H1 (cell line): ENCODE results near the gene GARNL3. TPM values are rescaled to one million over a fixed set of nuclear protein-coding genes. Genes with fewer than 3 reads are reported as not detected.

ENCODE experiments used
- CTCF ChIA-PET: fragments of 300-600 bp; sonication (Branson Sonifier 250); formaldehyde crosslinking; loops from one replicate; lab custom pipeline; 2021; ENCODE audit not compliant: partially characterized antibody; lab: Charles Lee
- POLR2A ChIA-PET: fragments of 300-600 bp; sonication (Branson Sonifier 250); formaldehyde crosslinking; loops from one replicate; lab custom pipeline; 2021; ENCODE audit warnings: inconsistent platforms; ENCODE audit not compliant: partially characterized antibody; lab: Charles Lee
- DNase-seq, 2 experiments: peaks; one replicate each; pipeline versions ENCODE4 v3.0.0 to v3.0.0-alpha.2; 2010 to 2022; ENCODE audit warnings: low spot score in 2 of 2, low read depth in 1 of 2, mixed read lengths in 1 of 2
- FAIRE-seq: peaks from 2 replicates; lab custom pipeline; 2011; peaks lifted over from hg19 to GRCh38; lab: Jason Lieb, UNC
- H2AFZ ChIP-seq: 2 replicates; pipeline ENCODE4 v1.8.1; 2012; ENCODE audit warnings: low read length, inconsistent platforms
- H2AK5ac ChIP-seq: 2 replicates; pipeline ENCODE4 v1.6.1; 2013; ENCODE audit warnings: low read depth, low read length
- H2BK120ac ChIP-seq: replicated peaks from 2 replicates; pipeline ENCODE3; 2013; ENCODE audit warnings: low read depth, low read length, inconsistent platforms
- H2BK12ac ChIP-seq: 2 replicates; pipeline ENCODE4 v1.6.1; 2013; ENCODE audit warnings: low read depth, low read length
- H2BK15ac ChIP-seq: 2 replicates; pipeline ENCODE4 v1.6.1; 2013; ENCODE audit warnings: low read length
- H2BK20ac ChIP-seq: 2 replicates; pipeline ENCODE4 v1.6.1; 2013; ENCODE audit warnings: low read length
- H2BK5ac ChIP-seq: 2 replicates; pipeline ENCODE4 v1.6.1; 2013; ENCODE audit warnings: low read depth, low read length
- H3K14ac ChIP-seq: 2 replicates; pipeline ENCODE4 v1.6.1; 2013; ENCODE audit warnings: inconsistent platforms; ENCODE audit not compliant: insufficient read length
- H3K18ac ChIP-seq: 2 replicates; pipeline ENCODE4 v1.6.1; 2013; ENCODE audit warnings: low read length; ENCODE audit errors: extremely low read depth
- H3K23ac ChIP-seq: 2 replicates; pipeline ENCODE4 v1.6.1; 2013; ENCODE audit warnings: inconsistent platforms; ENCODE audit not compliant: insufficient read length
- H3K23me2 ChIP-seq: 2 replicates; pipeline ENCODE4 v1.6.1; 2013; ENCODE audit warnings: low read depth, low read length
- H3K27ac ChIP-seq: 2 replicates; pipeline ENCODE4 v1.6.1; 2011; ENCODE audit warnings: low read depth, low read length, inconsistent platforms
- H3K27me3 ChIP-seq, 4 experiments: replicated peaks in 1 of 4; 1 replicate in 1 of 4; 2 replicates in 3 of 4; pipeline versions ENCODE4 v1.6.1 to v1.8.1; 2011 to 2013; ENCODE audit warnings: low read length in 3 of 4, mild to moderate bottlenecking in 3 of 4, inconsistent platforms in 2 of 4, mixed read lengths in 2 of 4, moderate library complexity in 1 of 4; ENCODE audit not compliant: control insufficient read depth in 3 of 4, insufficient read depth in 3 of 4; ENCODE audit errors: extremely low read depth in 1 of 4
- H3K36me3 ChIP-seq, 4 experiments: 2 replicates each; pipeline versions ENCODE4 v1.6.1 to v1.8.1; 2011 to 2013; ENCODE audit warnings: mild to moderate bottlenecking in 4 of 4, low read length in 3 of 4, moderate library complexity in 2 of 4, control low read depth in 1 of 4, inconsistent platforms in 1 of 4; ENCODE audit not compliant: insufficient read depth in 4 of 4, control insufficient read depth in 2 of 4
- H3K4ac ChIP-seq: replicated peaks from 2 replicates; pipeline ENCODE3; 2013; ENCODE audit warnings: low read length, low read depth, mixed read lengths, inconsistent platforms; ENCODE audit not compliant: insufficient read length
- H3K4me1 ChIP-seq, 4 experiments: replicated peaks in 1 of 4; 1 replicate in 1 of 4; 2 replicates in 3 of 4; pipeline versions ENCODE4 v1.6.1 to v1.8.1; 2011 to 2013; ENCODE audit warnings: low read length in 3 of 4, inconsistent platforms in 2 of 4, mixed read lengths in 1 of 4; ENCODE audit not compliant: insufficient read depth in 4 of 4, control insufficient read depth in 3 of 4
- H3K4me2 ChIP-seq, 2 experiments: 2 replicates each; pipeline versions ENCODE4 v1.6.1 to v1.8.1; 2011 to 2013; ENCODE audit warnings: low read depth in 2 of 2, low read length in 2 of 2, control low read depth in 1 of 2, inconsistent platforms in 1 of 2, mild to moderate bottlenecking in 1 of 2; ENCODE audit not compliant: insufficient read depth in 1 of 2
- H3K4me3 ChIP-seq, 4 experiments: fragments of 200-600, 300-600 bp in 1 of 4; sonication (generic), shearing (Covaris generic), sonication (Bioruptor Twin) in 1 of 4; 2 replicates each; pipeline versions ENCODE4 v1.5.1 to v1.8.1; 2011 to 2016; ENCODE audit warnings: low read length in 4 of 4, low read depth in 3 of 4, control low read depth in 2 of 4, inconsistent platforms in 2 of 4, mild to moderate bottlenecking in 2 of 4, mixed read lengths in 1 of 4, moderate library complexity in 1 of 4; ENCODE audit not compliant: insufficient read depth in 2 of 4; ENCODE audit errors: extremely low read depth in 1 of 4
- H3K56ac ChIP-seq: replicated peaks from 2 replicates; pipeline ENCODE3; 2013; ENCODE audit warnings: low read depth, mild to moderate bottlenecking, mixed read lengths, low read length, inconsistent platforms; ENCODE audit not compliant: insufficient read length
- H3K79me1 ChIP-seq: 2 replicates; pipeline ENCODE4 v1.6.1; 2013; ENCODE audit warnings: low read depth, low read length, control low read depth
- H3K79me2 ChIP-seq, 2 experiments: 2 replicates each; pipeline versions ENCODE4 v1.6.1 to v1.8.1; 2012 to 2013; ENCODE audit warnings: low read length in 2 of 2, mild to moderate bottlenecking in 2 of 2, inconsistent platforms in 1 of 2; ENCODE audit not compliant: insufficient read depth in 2 of 2, control insufficient read depth in 1 of 2
- H3K9ac ChIP-seq, 4 experiments: replicated peaks in 1 of 4; 1 replicate in 1 of 4; 2 replicates in 3 of 4; pipeline versions ENCODE4 v1.6.1 to v1.8.1; 2011 to 2013; ENCODE audit warnings: low read depth in 3 of 4, low read length in 3 of 4, control low read depth in 2 of 4, mild to moderate bottlenecking in 2 of 4, moderate library complexity in 2 of 4, inconsistent platforms in 1 of 4; ENCODE audit errors: extremely low read depth in 1 of 4
- H3K9me3 ChIP-seq, 2 experiments: 2 replicates each; pipeline versions ENCODE4 v1.6.1 to v1.8.1; 2012 to 2013; ENCODE audit warnings: mild to moderate bottlenecking in 2 of 2, moderate library complexity in 2 of 2, control low read depth in 1 of 2, inconsistent platforms in 1 of 2, low read depth in 1 of 2, low read length in 1 of 2, mixed read lengths in 1 of 2; ENCODE audit not compliant: insufficient read depth in 2 of 2
- H4K20me1 ChIP-seq, 2 experiments: replicated peaks in 1 of 2; 2 replicates each; pipeline versions ENCODE3 to v1.8.1; 2011 to 2013; ENCODE audit warnings: inconsistent platforms in 2 of 2, low read length in 2 of 2, mild to moderate bottlenecking in 1 of 2; ENCODE audit not compliant: insufficient read depth in 2 of 2, control insufficient read depth in 1 of 2
- H4K5ac ChIP-seq: 2 replicates; pipeline ENCODE4 v1.6.1; 2013; ENCODE audit warnings: low read length, low read depth, mixed read lengths, inconsistent platforms; ENCODE audit not compliant: insufficient read length
- H4K8ac ChIP-seq: 2 replicates; pipeline ENCODE4 v1.8.0; 2013; ENCODE audit warnings: mild to moderate bottlenecking, moderate library complexity, low read length, inconsistent platforms; ENCODE audit not compliant: insufficient read depth; ENCODE audit errors: extremely low read depth
- H4K91ac ChIP-seq: replicated peaks from 2 replicates; pipeline ENCODE3; 2013; ENCODE audit warnings: low read length, mixed read lengths, inconsistent platforms; ENCODE audit not compliant: insufficient read length
- ASH2L ChIP-seq: fragments of 200-600, 300-600 bp; sonication (generic); IDR thresholded peaks from one replicate; pipeline ENCODE4 v1.7.1; 2017; ENCODE audit warnings: low read length
- BACH1 ChIP-seq: IDR thresholded peaks from 2 replicates; pipeline ENCODE4 v1.6.1; 2012; ENCODE audit warnings: low read length, improper control_type of control experiment
- CEBPB ChIP-seq: IDR thresholded peaks from 2 replicates; pipeline ENCODE4 v1.6.1; 2012; ENCODE audit warnings: low read depth, low read length
- CREB1 ChIP-seq: IDR thresholded peaks from 2 replicates; pipeline ENCODE4 v1.6.1; 2012; ENCODE audit warnings: inconsistent platforms
- EZH2 ChIP-seq: fragments of 200-600 bp; sonication (generic); IDR thresholded peaks from 2 replicates; pipeline ENCODE4 v1.7.1; 2012; ENCODE audit warnings: low read depth, mild to moderate bottlenecking, moderate library complexity, low read length, inconsistent platforms; ENCODE audit not compliant: severe bottlenecking
- FOSL1 ChIP-seq: IDR thresholded peaks from 2 replicates; pipeline ENCODE4 v1.6.1; 2011; ENCODE audit warnings: mild to moderate bottlenecking, low read depth, low read length, moderate library complexity; ENCODE audit not compliant: insufficient read depth
- POLR2AphosphoS5 ChIP-seq: IDR thresholded peaks from 2 replicates; pipeline ENCODE4 v1.6.1; 2011; ENCODE audit warnings: low read depth, low read length
- POU5F1 ChIP-seq: IDR thresholded peaks from 2 replicates; pipeline ENCODE4 v1.6.1; 2011; ENCODE audit warnings: low read depth, mild to moderate bottlenecking, low read length, moderate library complexity
- RBBP5 ChIP-seq: IDR thresholded peaks from 2 replicates; pipeline ENCODE4 v1.7.1; 2012; ENCODE audit warnings: low read depth, mild to moderate bottlenecking, inconsistent platforms, low read length, moderate library complexity, borderline replicate concordance
- SUZ12 ChIP-seq: fragments of 200-600 bp; sonication (generic); IDR thresholded peaks from 2 replicates; pipeline ENCODE4 v1.6.1; 2012; ENCODE audit warnings: mild to moderate bottlenecking, inconsistent platforms, low read length, moderate library complexity, mixed read lengths
- TAF1 ChIP-seq: IDR thresholded peaks from 2 replicates; pipeline ENCODE4 v1.6.1; 2011; ENCODE audit warnings: mild to moderate bottlenecking, low read depth, low read length
- TBP ChIP-seq: IDR thresholded peaks from 2 replicates; pipeline ENCODE4 v1.6.1; 2011; ENCODE audit warnings: low read depth, low read length, improper control_type of control experiment
- TCF12 ChIP-seq: IDR thresholded peaks from 2 replicates; pipeline ENCODE4 v1.6.1; 2011; ENCODE audit warnings: low read depth, mild to moderate bottlenecking, low read length
- USF2 ChIP-seq: IDR thresholded peaks from 2 replicates; pipeline ENCODE4 v1.6.1; 2011; ENCODE audit warnings: low read length, improper control_type of control experiment
- WGBS, 2 experiments: shearing (Covaris generic) in 1 of 2; methylation state at CpG; one replicate each; pipeline versions ENCODE4 v1.1.6 to v1.1.7; 2013 to 2015; ENCODE audit warnings: low lambda C conversion rate in 2 of 2, mixed read lengths in 2 of 2, inconsistent platforms in 1 of 2, low coverage in 1 of 2, missing lambda C conversion rate in 1 of 2; ENCODE audit not compliant: insufficient replicate concordance in 2 of 2, insufficient coverage in 1 of 2, insufficient read length in 1 of 2; ENCODE audit errors: extremely low coverage in 1 of 2, missing lambda C conversion rate in 1 of 2; 5-methylcytosine and 5-hydroxymethylcytosine counted together
- polyA plus RNA-seq, 7 experiments: library from polyadenylated mRNA; depleted of rRNA in 3 of 7; stranded (reverse) in 5 of 7; unstranded in 2 of 7; fragments of >200 nt in 5 of 7; fragments of 200-250 nt in 2 of 7; gene quantifications; 1 replicate in 5 of 7; 2 replicates in 1 of 7; 4 replicates in 1 of 7; pipeline versions ENCODE4 v1.2.1 to v1.2.3, GENCODE V29; 2011 to 2013; ENCODE audit warnings: missing spikeins in 2 of 7, mixed read lengths in 2 of 7
- total RNA-seq: library from RNA; stranded (reverse); fragmentation: NEBNext Ultra II Directional; extraction: Animal tissue kit (Norgen Biotek cat#: 25700); gene quantifications from 2 replicates; pipeline ENCODE4 v1.2.1, GENCODE V29; 2021
- TF ChIP-seq, protein P1 (sequence below): IDR thresholded peaks from 2 replicates; pipeline ENCODE4 v1.6.1; 2012; ENCODE audit warnings: inconsistent platforms

Gene GARNL3
- total and polyA plus RNA-seq, 2 of the 8 experiments (the other 6 are each of a cell fraction or from before 2014, with no cell fraction given) = 6.5 to 18.3 TPM

DNA sequence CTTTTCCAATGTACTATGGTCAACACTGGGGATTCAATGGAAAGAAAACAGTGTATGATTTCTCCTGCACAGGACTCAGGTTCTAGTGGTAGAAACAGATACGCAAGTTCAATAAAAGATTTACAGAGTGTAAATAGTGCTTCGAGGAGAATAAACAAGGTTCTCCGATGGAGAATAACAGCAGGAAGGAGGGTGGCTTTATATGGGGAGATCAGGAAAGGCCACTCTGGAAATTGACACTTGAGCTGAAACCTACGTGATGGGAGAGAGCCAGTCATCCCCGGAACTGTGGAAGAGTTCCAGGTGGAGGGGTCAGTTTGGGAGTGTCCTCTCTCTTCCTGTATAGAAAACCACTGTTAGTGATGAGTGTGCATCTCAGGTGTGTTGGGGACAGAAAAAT is 65.9 kb downstream of the GARNL3 start:
- no peak overlapping the region for H2BK5ac ChIP-seq
- H3K23me2 ChIP-seq = no peaks in the 10 kb centered on the region
- no peak overlapping the region for H2AFZ ChIP-seq
- H3K4ac ChIP-seq = no peak overlapping the region
- H4K5ac ChIP-seq = no peak overlapping the region
- no peak overlapping the region for H2BK12ac ChIP-seq
- no peaks in the 10 kb centered on the region for H3K79me1 ChIP-seq
- TF ChIP-seq CEBPB (no peak), POLR2AphosphoS5 (no peak), TAF1 (no peak), BACH1 (no peak), POU5F1 (no peak), ASH2L (no peak), TBP (no peak), CREB1 (no peak), TCF12 (no peak), USF2 (no peak), SUZ12 (no peak), RBBP5 (no peak), FOSL1 (no peak), EZH2 (no peak)
- TF ChIP-seq, protein P1, sequence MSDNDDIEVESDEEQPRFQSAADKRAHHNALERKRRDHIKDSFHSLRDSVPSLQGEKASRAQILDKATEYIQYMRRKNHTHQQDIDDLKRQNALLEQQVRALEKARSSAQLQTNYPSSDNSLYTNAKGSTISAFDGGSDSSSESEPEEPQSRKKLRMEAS = no peak
- H3K4me3 ChIP-seq = no peak overlapping the region
- no peak overlapping the region for H2AK5ac ChIP-seq
- no peaks in the 10 kb centered on the region for H3K4me1 ChIP-seq
- no peak overlapping the region for H3K9ac ChIP-seq
- H3K36me3 ChIP-seq = peaks cover 0 to 2% (median 0%) of the 10 kb centered on the region in 4 experiments; a peak in 1 of 8 replicates
- CTCF ChIA-PET = interaction anchor here (0.6 kb wide), 1 partner anchor 16 kb away, joined by 3 read pairs; no protein-coding TSS in a partner anchor
- 89% methylated on average over 5 of the region's 5 CpGs; no CpG with 5 or more reads in 1 of the 2 experiments for WGBS, 2 experiments
- no peak overlapping the region for H3K18ac ChIP-seq
- H3K23ac ChIP-seq = no peak overlapping the region
- no peak overlapping the region for H3K14ac ChIP-seq
- H2BK15ac ChIP-seq = no peak overlapping the region
- DNase-seq (no peak), FAIRE-seq (no peak)
- no peaks in the 10 kb centered on the region for H3K9me3 ChIP-seq
- H3K4me2 ChIP-seq = no peak overlapping the region
- no peak overlapping the region for H3K56ac ChIP-seq
- H3K79me2 ChIP-seq = no peaks in the 10 kb centered on the region
- H3K27ac ChIP-seq = no peak overlapping the region
- no peak overlapping the region for H2BK120ac ChIP-seq
- no peak overlapping the region for H4K91ac ChIP-seq
- POLR2A ChIA-PET = no interaction called here
- no peak overlapping the region for H4K8ac ChIP-seq
- H2BK20ac ChIP-seq = no peak overlapping the region
- no peaks in the 10 kb centered on the region for H3K27me3 ChIP-seq
- no peaks in the 10 kb centered on the region for H4K20me1 ChIP-seq
